KMS-11 (cell line): ENCODE data around the gene KLHDC7B.

Experiments used
- H2AFZ ChIP-seq: fragments of 200-600 bp; sonication (generic); 2 replicates; pipeline ENCODE4 v1.6.1; 2016; ENCODE audit warnings: antibody characterized with exemption, mixed run types, low read depth
- H3K27ac ChIP-seq: fragments of 200-600 bp; sonication (generic); 2 replicates; pipeline ENCODE4 v1.6.1; 2016; ENCODE audit warnings: mild to moderate bottlenecking, mixed run types
- H3K27me3 ChIP-seq: fragments of 200-600 bp; sonication (generic); 2 replicates; pipeline ENCODE4 v1.6.1; 2017; ENCODE audit warnings: mild to moderate bottlenecking, low read depth, mixed run types, moderate library complexity; ENCODE audit not compliant: insufficient read depth
- H3K36me3 ChIP-seq: fragments of 200-600 bp; sonication (generic); 2 replicates; pipeline ENCODE4 v1.6.1; 2017; ENCODE audit warnings: mild to moderate bottlenecking, mixed run types; ENCODE audit not compliant: insufficient read depth
- H3K4me1 ChIP-seq: fragments of 200-600 bp; sonication (generic); 2 replicates; pipeline ENCODE4 v1.6.1; 2016; ENCODE audit warnings: mild to moderate bottlenecking, low read depth, mixed run types; ENCODE audit not compliant: poor library complexity, severe bottlenecking
- H3K4me2 ChIP-seq: fragments of 200-600 bp; sonication (generic); 2 replicates; pipeline ENCODE4 v1.7.0; 2016; ENCODE audit warnings: mild to moderate bottlenecking, mixed run types
- H3K4me3 ChIP-seq: fragments of 200-600 bp; sonication (generic); IDR thresholded peaks from 2 replicates; pipeline ENCODE4 v1.6.1; 2017; ENCODE audit warnings: low read depth, low read length, mixed read lengths; ENCODE audit not compliant: insufficient read depth
- H3K79me2 ChIP-seq: fragments of 200-600 bp; sonication (generic); 2 replicates; pipeline ENCODE4 v1.6.1; 2016; ENCODE audit warnings: low read depth, mixed run types; ENCODE audit not compliant: insufficient read depth
- H3K9ac ChIP-seq: fragments of 200-600 bp; sonication (generic); 2 replicates; pipeline ENCODE4 v1.6.1; 2016; ENCODE audit warnings: mild to moderate bottlenecking, mixed run types
- H4K20me1 ChIP-seq: fragments of 200-600 bp; sonication (generic); 2 replicates; pipeline ENCODE4 v1.6.1; 2016; ENCODE audit warnings: mild to moderate bottlenecking, mixed run types; ENCODE audit not compliant: insufficient read depth
- TF ChIP-seq, protein P1 (sequence below): fragments of 200-600 bp; sonication (generic); conservative IDR thresholded peaks from 2 replicates; pipeline ENCODE4 v1.6.1; 2017; ENCODE audit warnings: low read depth, mild to moderate bottlenecking, antibody characterized with exemption, low read length, moderate library complexity, mixed read lengths

The KLHDC7B gene

DNA sequence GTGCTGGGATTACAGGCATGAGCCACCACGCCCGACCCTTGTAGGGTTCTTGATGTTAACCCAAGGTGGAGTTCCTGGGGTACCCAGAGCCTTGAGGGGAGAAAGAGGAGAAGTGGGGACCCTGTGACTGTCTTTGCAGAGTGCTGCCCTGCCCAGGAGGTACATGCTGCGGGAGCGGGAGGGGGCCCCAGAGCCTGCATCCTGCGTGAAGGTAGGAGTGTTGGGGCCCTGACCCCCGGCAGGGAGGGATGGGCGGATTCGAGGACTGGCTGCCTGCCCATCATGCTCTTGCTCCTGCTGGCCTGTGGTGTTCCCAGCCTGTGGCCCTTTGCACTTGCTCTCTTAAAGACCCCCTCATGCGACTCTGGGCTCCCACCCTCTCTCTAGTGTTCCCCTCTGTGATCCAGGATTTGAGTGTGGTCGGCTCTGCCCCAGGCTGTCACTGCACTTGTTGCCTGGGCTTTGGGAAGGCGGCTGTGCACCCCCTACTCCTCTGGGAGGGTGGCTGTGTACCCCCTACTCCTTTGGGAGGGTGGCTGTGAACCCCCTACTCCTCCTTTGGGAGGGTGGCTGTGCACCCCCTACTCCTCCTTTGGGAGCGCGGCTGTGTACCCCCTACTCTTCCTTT is 24.8 kb upstream of the KLHDC7B start:
- no peaks in the 10 kb centered on the region for H3K27me3 ChIP-seq
- peaks cover 8% of the 10 kb centered on the region; the same call in 1 of the 2 replicates for H3K79me2 ChIP-seq
- H3K27ac ChIP-seq, result no peak overlapping the region
- TF ChIP-seq, protein P1, sequence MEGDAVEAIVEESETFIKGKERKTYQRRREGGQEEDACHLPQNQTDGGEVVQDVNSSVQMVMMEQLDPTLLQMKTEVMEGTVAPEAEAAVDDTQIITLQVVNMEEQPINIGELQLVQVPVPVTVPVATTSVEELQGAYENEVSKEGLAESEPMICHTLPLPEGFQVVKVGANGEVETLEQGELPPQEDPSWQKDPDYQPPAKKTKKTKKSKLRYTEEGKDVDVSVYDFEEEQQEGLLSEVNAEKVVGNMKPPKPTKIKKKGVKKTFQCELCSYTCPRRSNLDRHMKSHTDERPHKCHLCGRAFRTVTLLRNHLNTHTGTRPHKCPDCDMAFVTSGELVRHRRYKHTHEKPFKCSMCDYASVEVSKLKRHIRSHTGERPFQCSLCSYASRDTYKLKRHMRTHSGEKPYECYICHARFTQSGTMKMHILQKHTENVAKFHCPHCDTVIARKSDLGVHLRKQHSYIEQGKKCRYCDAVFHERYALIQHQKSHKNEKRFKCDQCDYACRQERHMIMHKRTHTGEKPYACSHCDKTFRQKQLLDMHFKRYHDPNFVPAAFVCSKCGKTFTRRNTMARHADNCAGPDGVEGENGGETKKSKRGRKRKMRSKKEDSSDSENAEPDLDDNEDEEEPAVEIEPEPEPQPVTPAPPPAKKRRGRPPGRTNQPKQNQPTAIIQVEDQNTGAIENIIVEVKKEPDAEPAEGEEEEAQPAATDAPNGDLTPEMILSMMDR, result no peak
- H3K4me3 ChIP-seq, result no peak overlapping the region
- no peak overlapping the region for H3K4me2 ChIP-seq
- H3K4me1 ChIP-seq, result no peaks in the 10 kb centered on the region
- H4K20me1 ChIP-seq, result no peaks in the 10 kb centered on the region
- no peak overlapping the region for H3K9ac ChIP-seq
- H2AFZ ChIP-seq, result no peak overlapping the region
- H3K36me3 ChIP-seq, result no peaks in the 10 kb centered on the region

DNA sequence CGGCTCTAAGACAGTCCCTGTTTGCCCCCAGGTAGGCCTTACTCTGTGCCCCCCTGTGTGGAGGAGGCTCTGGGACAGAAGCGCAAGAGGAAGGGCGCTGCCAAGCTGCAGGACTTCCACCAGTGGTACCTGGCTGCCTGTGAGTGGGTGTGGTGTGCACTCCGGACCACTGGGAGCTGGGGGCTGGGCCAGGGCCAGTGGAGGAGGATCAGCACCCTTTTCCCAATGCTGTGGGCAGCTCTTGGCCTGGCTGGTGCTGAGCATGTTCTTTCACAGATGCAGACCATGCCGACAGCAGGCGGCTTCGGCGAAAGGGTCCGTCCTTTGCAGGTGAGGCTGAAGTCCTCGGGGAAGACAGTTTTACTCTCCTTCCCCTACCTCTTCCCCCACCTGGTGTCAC is 24.0 kb upstream of the KLHDC7B start:
- Histone ChIP-seq H2AFZ (no peak overlapping the region), H4K20me1 (no peaks in the 10 kb centered on the region), H3K36me3 (no peaks in the 10 kb centered on the region), H3K27ac (no peak overlapping the region), H3K27me3 (no peaks in the 10 kb centered on the region), H3K4me3 (no peak overlapping the region), H3K4me2 (no peak overlapping the region), H3K4me1 (no peaks in the 10 kb centered on the region), H3K9ac (no peak overlapping the region), H3K79me2 (peaks cover 8% of the 10 kb centered on the region; the same call in 1 of the 2 replicates)
- TF ChIP-seq, protein P1, result no peak

DNA sequence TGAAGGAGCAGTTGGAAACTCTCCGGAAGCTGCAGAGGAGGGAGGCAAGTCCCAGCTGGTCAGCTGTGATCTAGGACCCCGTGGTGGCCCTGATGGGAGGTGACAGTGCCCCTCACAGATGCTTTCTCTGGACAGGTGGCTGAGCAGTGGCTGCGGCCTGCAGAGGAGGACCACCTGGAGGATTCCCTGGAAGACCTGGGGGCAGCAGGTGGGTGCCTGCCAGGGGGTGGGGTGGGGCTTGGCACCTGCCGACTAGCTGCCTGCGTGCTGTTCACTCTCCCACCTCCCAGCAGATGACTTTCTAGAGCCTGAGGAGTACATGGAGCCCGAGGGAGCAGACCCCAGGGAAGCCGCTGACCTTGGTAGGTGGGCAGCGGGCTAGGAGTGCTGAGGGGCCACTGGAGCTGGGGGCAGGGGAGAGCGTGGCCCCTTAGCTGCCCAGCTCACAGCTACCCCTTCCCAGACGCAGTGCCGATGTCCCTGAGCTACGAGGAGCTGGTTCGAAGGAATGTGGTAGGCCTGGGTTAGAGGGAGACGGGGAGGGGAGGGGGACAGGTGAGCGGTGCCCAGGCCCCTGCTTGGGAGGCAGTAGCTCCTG is 23.4 kb upstream of the KLHDC7B start:
- H3K27ac ChIP-seq, result no peak overlapping the region
- no peak overlapping the region for H3K9ac ChIP-seq
- H4K20me1 ChIP-seq, result no peaks in the 10 kb centered on the region
- no peak overlapping the region for H3K4me3 ChIP-seq
- TF ChIP-seq, protein P1, result no peak
- H2AFZ ChIP-seq, result no peak overlapping the region
- H3K79me2 ChIP-seq, result peaks cover 8% of the 10 kb centered on the region; the same call in 1 of the 2 replicates
- peaks cover 4% of the 10 kb centered on the region for H3K4me1 ChIP-seq
- H3K27me3 ChIP-seq, result no peaks in the 10 kb centered on the region
- no peak overlapping the region for H3K4me2 ChIP-seq
- H3K36me3 ChIP-seq, result no peaks in the 10 kb centered on the region

DNA sequence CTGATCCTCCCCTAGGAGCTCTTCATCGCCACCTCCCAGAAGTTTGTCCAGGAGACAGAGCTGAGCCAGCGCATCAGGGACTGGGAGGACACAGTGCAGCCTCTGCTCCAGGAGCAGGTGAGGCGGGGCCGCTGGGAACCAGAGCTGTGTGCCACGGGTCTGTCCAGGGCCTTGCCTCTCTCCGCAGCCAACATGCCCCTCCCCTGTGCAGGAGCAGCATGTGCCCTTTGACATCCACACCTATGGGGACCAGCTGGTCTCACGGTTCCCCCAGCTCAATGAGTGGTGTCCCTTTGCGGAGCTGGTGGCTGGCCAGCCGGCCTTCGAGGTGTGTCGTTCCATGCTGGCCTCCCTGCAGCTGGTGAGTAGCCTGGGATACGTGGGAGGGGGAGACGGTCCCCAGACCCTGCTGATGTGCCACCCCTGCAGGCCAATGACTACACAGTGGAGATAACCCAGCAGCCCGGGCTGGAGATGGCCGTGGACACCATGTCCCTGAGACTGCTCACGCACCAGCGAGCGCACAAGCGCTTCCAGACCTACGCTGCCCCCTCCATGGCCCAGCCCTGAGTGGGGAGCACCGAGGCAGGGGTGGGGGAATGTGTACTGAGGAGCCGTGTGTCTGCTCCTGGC is 22.8 kb upstream of the KLHDC7B start:
- no peaks in the 10 kb centered on the region for H3K27me3 ChIP-seq
- H4K20me1 ChIP-seq, result no peaks in the 10 kb centered on the region
- H3K27ac ChIP-seq, result no peak overlapping the region
- H3K36me3 ChIP-seq, result no peaks in the 10 kb centered on the region
- no peak overlapping the region for H3K9ac ChIP-seq
- TF ChIP-seq, protein P1, result no peak
- no peak overlapping the region for H2AFZ ChIP-seq
- H3K4me3 ChIP-seq, result no peak overlapping the region
- H3K4me2 ChIP-seq, result no peak overlapping the region
- peaks cover 4% of the 10 kb centered on the region for H3K4me1 ChIP-seq
- peaks cover 8% of the 10 kb centered on the region; the same call in 1 of the 2 replicates for H3K79me2 ChIP-seq
